HEK293 (cell line): ENCODE results near the gene BCL7A.

ENCODE experiments used
- CTCF ChIA-PET: fragments of 350-600 bp; formaldehyde crosslinking; extraction: SDS; loops from one replicate; lab custom pipeline; 2021; ENCODE audit warnings: antibody characterized with exemption; lab: Yijun Ruan, JAX
- POLR2A ChIA-PET: fragments of 300-600 bp; formaldehyde crosslinking; extraction: SDS; loops from one replicate; lab custom pipeline; 2020; ENCODE audit warnings: antibody characterized with exemption, inconsistent platforms; lab: Yijun Ruan, JAX
- H3K27ac ChIP-seq: fragments of 200-500 bp; sonication (Bioruptor generic); 2 replicates; pipeline ENCODE4 v1.5.1; 2014; ENCODE audit warnings: low read depth, low read length, control low read depth, inconsistent platforms; ENCODE audit errors: extremely low read depth
- H3K36me3 ChIP-seq, 2 experiments: fragments of 200-500 bp in 1 of 2; sonication (Bioruptor generic) in 1 of 2; 1 replicate in 1 of 2; 2 replicates in 1 of 2; pipeline ENCODE4 v1.5.1; 2014 to 2017; ENCODE audit warnings: inconsistent platforms in 2 of 2, low read length in 2 of 2; ENCODE audit not compliant: control insufficient read depth in 2 of 2, insufficient read depth in 1 of 2
- H3K4me1 ChIP-seq: fragments of 200-500 bp; sonication (Bioruptor generic); 2 replicates; pipeline ENCODE4 v1.5.1; 2014; ENCODE audit warnings: mild to moderate bottlenecking, low read length, inconsistent platforms; ENCODE audit not compliant: control insufficient read depth, insufficient read depth
- H3K4me3 ChIP-seq: 2 replicates; pipeline ENCODE4 v1.5.1; 2011; ENCODE audit warnings: low read depth, mild to moderate bottlenecking, control low read depth, low read length, moderate library complexity
- H3K9me3 ChIP-seq: fragments of 200-500 bp; sonication (Bioruptor generic); 2 replicates; pipeline ENCODE4 v1.5.1; 2014; ENCODE audit warnings: low read depth, low read length, inconsistent platforms; ENCODE audit not compliant: control insufficient read depth, insufficient read depth
- SP7 ChIP-seq: fragments of 450-650 bp; formaldehyde crosslinking; IDR thresholded peaks from 2 replicates; pipeline ENCODE4 v1.5.1; 2016; ENCODE audit warnings: missing biosample characterization, missing genetic modification characterization
- ZBTB20 ChIP-seq: fragments of 450-650 bp; formaldehyde crosslinking; IDR thresholded peaks from 2 replicates; pipeline ENCODE4 v1.5.1; 2016; ENCODE audit warnings: missing biosample characterization, missing genetic modification characterization
- ZFP3 ChIP-seq: fragments of 450-650 bp; formaldehyde crosslinking; IDR thresholded peaks from 2 replicates; pipeline ENCODE4 v1.5.1; 2016; ENCODE audit warnings: low read depth, missing biosample characterization, missing genetic modification characterization
- ZFP41 ChIP-seq: fragments of 450-650 bp; formaldehyde crosslinking; IDR thresholded peaks from 2 replicates; pipeline ENCODE4 v1.5.1; 2016; ENCODE audit warnings: missing biosample characterization, missing genetic modification characterization, borderline replicate concordance
- ZNF132 ChIP-seq: fragments of 450-650 bp; formaldehyde crosslinking; IDR thresholded peaks from 2 replicates; pipeline ENCODE4 v1.5.1; 2017; ENCODE audit warnings: missing biosample characterization, missing genetic modification characterization, borderline replicate concordance
- ZNF133 ChIP-seq: fragments of 450-650 bp; formaldehyde crosslinking; IDR thresholded peaks from 2 replicates; pipeline ENCODE4 v1.5.1; 2016; ENCODE audit warnings: missing biosample characterization, missing genetic modification characterization
- ZNF138 ChIP-seq: fragments of 450-650 bp; formaldehyde crosslinking; IDR thresholded peaks from 2 replicates; pipeline ENCODE4 v1.5.1; 2016; ENCODE audit warnings: missing biosample characterization, missing genetic modification characterization, borderline replicate concordance
- ZNF175 ChIP-seq: fragments of 450-650 bp; formaldehyde crosslinking; IDR thresholded peaks from 2 replicates; pipeline ENCODE4 v1.5.1; 2016; ENCODE audit warnings: missing biosample characterization, missing genetic modification characterization
- ZNF221 ChIP-seq: fragments of 450-650 bp; formaldehyde crosslinking; IDR thresholded peaks from 2 replicates; pipeline ENCODE4 v1.5.1; 2017; ENCODE audit warnings: missing biosample characterization, missing genetic modification characterization, borderline replicate concordance
- ZNF274 ChIP-seq, 2 experiments: fragments of 200-500 bp in 1 of 2; fragments of 450-650 bp in 1 of 2; sonication (Bioruptor generic) in 1 of 2; formaldehyde crosslinking in 1 of 2; IDR thresholded peaks; 2 replicates each; pipeline versions ENCODE4 v1.5.1 to v1.6.1; 2014 to 2016; ENCODE audit warnings: borderline replicate concordance in 1 of 2, inconsistent platforms in 1 of 2, low read length in 1 of 2, missing biosample characterization in 1 of 2, missing genetic modification characterization in 1 of 2
- ZNF324 ChIP-seq: fragments of 450-650 bp; formaldehyde crosslinking; IDR thresholded peaks from 2 replicates; pipeline ENCODE4 v1.5.1; 2016; ENCODE audit warnings: missing biosample characterization, missing genetic modification characterization
- ZNF423 ChIP-seq: fragments of 450-650 bp; formaldehyde crosslinking; IDR thresholded peaks from 2 replicates; pipeline ENCODE4 v1.5.1; 2016; ENCODE audit warnings: missing biosample characterization, missing genetic modification characterization
- ZNF530 ChIP-seq: fragments of 450-650 bp; formaldehyde crosslinking; IDR thresholded peaks from 2 replicates; pipeline ENCODE4 v1.5.1; 2016; ENCODE audit warnings: low read depth, missing biosample characterization, missing genetic modification characterization
- ZNF571 ChIP-seq: fragments of 450-650 bp; formaldehyde crosslinking; IDR thresholded peaks from 2 replicates; pipeline ENCODE4 v1.5.0; 2017; ENCODE audit warnings: missing biosample characterization, missing genetic modification characterization
- ZNF621 ChIP-seq: fragments of 450-650 bp; formaldehyde crosslinking; IDR thresholded peaks from 2 replicates; pipeline ENCODE4 v1.5.1; 2017; ENCODE audit warnings: missing biosample characterization, missing genetic modification characterization
- ZNF843 ChIP-seq: fragments of 450-650 bp; formaldehyde crosslinking; IDR thresholded peaks from 2 replicates; pipeline ENCODE4 v1.5.1; 2016; ENCODE audit warnings: missing biosample characterization, missing genetic modification characterization
- ZSCAN23 ChIP-seq: fragments of 450-650 bp; formaldehyde crosslinking; IDR thresholded peaks from 2 replicates; pipeline ENCODE4 v1.5.1; 2016; ENCODE audit warnings: missing biosample characterization, missing genetic modification characterization
- ZXDB ChIP-seq: fragments of 450-650 bp; formaldehyde crosslinking; IDR thresholded peaks from 2 replicates; pipeline ENCODE4 v1.5.1; 2016; ENCODE audit warnings: missing biosample characterization, missing genetic modification characterization
- TF ChIP-seq, protein P1 (sequence below): fragments of 450-650 bp; formaldehyde crosslinking; IDR thresholded peaks from 2 replicates; pipeline ENCODE4 v1.5.1; 2016; ENCODE audit warnings: missing biosample characterization, missing genetic modification characterization
- TF ChIP-seq, protein P2 (sequence below): fragments of 450-650 bp; formaldehyde crosslinking; IDR thresholded peaks from 2 replicates; pipeline ENCODE4 v1.5.1; 2016; ENCODE audit warnings: missing biosample characterization, missing genetic modification characterization, low read depth
- TF ChIP-seq, protein P3 (sequence below): fragments of 450-650 bp; formaldehyde crosslinking; IDR thresholded peaks from 2 replicates; pipeline ENCODE4 v1.5.1; 2017; ENCODE audit warnings: missing biosample characterization, missing genetic modification characterization
- TF ChIP-seq, protein P4 (sequence below): fragments of 450-650 bp; formaldehyde crosslinking; conservative IDR thresholded peaks from 2 replicates; pipeline ENCODE4 v1.5.1; 2016; ENCODE audit warnings: low read depth, missing biosample characterization, missing genetic modification characterization

BCL7A gene

DNA sequence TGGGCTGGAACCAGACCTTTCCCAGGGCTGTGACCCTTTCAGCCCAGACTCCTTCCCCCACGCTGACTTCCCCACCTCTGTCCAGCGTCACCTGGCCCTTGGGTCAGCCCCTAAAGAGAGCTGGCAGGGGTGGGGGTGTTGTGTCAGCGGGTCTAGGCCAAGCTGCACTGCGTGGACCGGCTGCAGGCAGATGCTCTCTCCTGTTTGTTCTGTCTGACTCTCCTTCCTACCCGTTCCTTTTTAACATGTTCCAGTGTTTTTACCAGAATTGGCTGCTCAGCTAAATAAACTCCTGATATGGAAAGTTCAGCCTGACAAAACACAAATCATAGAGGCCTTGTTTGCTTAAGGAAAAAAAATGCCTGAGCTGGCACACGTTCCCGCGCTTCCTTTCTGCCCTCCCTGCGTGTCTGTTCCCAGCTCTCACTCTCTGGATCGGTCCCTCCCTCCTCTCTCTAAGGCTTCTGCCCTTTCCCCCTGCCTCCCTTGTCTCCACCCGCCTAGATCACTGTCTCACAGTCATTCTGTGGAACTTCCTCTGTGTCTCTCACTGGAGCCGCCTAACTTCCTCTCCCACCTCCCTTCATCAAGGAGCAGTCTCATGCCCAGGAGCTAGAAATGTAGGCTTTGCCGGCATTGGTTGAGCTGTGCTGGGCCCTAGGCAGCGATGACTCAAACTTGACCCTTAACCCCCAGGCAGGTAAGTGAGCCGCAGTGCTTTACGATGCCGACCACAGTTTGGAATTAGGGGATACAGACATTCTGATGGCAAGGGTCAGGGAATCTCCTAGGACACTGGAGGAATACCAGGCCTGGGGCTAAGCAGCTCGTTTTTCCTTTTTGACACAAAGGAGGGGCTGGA is 41.4 kb downstream of the BCL7A start:
- peaks cover 7 to 36% of the 10 kb centered on the region in 2 experiments for H3K36me3 ChIP-seq
- H3K4me3 ChIP-seq = no peak overlapping the region
- peak overlapping the region; percentile 89 for H3K27ac ChIP-seq
- ChIA-PET CTCF (interaction anchor here (0.5 to 3.6 kb wide), 18 partner anchors 9 to 262 kb away, joined by 3 to 31 read pairs (median 3); partner anchors contain the start of gene MLXIP), POLR2A (interaction anchor here (0.5 to 4.2 kb wide), 12 partner anchors 9 to 204 kb away, joined by 3 to 32 read pairs (median 4); partner anchors contain the start of gene MLXIP)
- no peaks in the 10 kb centered on the region for H3K9me3 ChIP-seq
- peaks cover 22% of the 10 kb centered on the region for H3K4me1 ChIP-seq
- TF ChIP-seq ZFP41 (tag by site-specific recombination) = no peak
- no peak for TF ChIP-seq ZNF621 (tag by site-specific recombination)
- no peak for TF ChIP-seq ZSCAN23
- TF ChIP-seq ZFP3 (tag by site-specific recombination) = no peak
- TF ChIP-seq ZNF274 (IDR thresholded peaks at IDR 0.05; ENCODE audit: low read length) = no peak
- no peak for TF ChIP-seq ZNF274 (tag by site-specific recombination; IDR thresholded peaks at IDR 0.05; ENCODE audit: borderline replicate concordance)
- TF ChIP-seq, protein P1, sequence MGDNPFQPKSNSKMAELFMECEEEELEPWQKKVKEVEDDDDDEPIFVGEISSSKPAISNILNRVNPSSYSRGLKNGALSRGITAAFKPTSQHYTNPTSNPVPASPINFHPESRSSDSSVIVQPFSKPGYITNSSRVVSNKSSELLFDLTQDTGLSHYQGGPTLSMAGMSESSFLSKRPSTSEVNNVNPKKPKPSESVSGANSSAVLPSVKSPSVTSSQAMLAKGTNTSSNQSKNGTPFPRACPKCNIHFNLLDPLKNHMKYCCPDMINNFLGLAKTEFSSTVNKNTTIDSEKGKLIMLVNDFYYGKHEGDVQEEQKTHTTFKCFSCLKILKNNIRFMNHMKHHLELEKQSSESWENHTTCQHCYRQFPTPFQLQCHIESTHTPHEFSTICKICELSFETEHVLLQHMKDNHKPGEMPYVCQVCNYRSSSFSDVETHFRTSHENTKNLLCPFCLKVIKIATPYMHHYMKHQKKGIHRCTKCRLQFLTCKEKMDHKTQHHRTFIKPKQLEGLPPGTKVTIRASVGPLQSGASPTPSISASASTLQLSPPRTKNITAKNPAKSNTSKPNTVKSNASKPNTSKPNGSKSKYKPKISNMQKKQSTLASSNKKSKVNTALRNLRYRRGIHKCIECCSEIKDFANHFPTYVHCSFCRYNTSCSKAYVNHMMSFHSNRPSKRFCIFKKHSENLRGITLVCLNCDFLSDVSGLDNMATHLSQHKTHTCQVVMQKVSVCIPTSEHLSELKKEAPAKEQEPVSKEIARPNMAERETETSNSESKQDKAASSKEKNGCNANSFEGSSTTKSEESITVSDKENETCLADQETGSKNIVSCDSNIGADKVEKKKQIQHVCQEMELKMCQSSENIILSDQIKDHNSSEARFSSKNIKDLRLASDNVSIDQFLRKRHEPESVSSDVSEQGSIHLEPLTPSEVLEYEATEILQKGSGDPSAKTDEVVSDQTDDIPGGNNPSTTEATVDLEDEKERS (tag by site-specific recombination) = no peak
- peak; percentile 53; the same call in 1 of the 2 replicates for TF ChIP-seq ZBTB20
- TF ChIP-seq ZNF221 (tag by site-specific recombination) = no peak
- TF ChIP-seq SP7 (tag by site-specific recombination) = peak; percentile 46; the same call in 1 of the 2 replicates
- TF ChIP-seq, protein P2, sequence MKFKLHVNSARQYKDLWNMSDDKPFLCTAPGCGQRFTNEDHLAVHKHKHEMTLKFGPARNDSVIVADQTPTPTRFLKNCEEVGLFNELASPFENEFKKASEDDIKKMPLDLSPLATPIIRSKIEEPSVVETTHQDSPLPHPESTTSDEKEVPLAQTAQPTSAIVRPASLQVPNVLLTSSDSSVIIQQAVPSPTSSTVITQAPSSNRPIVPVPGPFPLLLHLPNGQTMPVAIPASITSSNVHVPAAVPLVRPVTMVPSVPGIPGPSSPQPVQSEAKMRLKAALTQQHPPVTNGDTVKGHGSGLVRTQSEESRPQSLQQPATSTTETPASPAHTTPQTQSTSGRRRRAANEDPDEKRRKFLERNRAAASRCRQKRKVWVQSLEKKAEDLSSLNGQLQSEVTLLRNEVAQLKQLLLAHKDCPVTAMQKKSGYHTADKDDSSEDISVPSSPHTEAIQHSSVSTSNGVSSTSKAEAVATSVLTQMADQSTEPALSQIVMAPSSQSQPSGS = no peak
- TF ChIP-seq ZNF138 (tag by site-specific recombination) = no peak
- no peak for TF ChIP-seq ZNF530 (tag by site-specific recombination)
- no peak for TF ChIP-seq ZNF132 (tag by site-specific recombination)
- TF ChIP-seq ZNF571 = no peak
- TF ChIP-seq ZXDB = peak; percentile 34
- TF ChIP-seq ZNF324 = peak; percentile 16; the same call in 1 of the 2 replicates
- no peak for TF ChIP-seq ZNF133 (tag by site-specific recombination)
- no peak for TF ChIP-seq ZNF423 (tag by site-specific recombination)
- TF ChIP-seq, protein P3, sequence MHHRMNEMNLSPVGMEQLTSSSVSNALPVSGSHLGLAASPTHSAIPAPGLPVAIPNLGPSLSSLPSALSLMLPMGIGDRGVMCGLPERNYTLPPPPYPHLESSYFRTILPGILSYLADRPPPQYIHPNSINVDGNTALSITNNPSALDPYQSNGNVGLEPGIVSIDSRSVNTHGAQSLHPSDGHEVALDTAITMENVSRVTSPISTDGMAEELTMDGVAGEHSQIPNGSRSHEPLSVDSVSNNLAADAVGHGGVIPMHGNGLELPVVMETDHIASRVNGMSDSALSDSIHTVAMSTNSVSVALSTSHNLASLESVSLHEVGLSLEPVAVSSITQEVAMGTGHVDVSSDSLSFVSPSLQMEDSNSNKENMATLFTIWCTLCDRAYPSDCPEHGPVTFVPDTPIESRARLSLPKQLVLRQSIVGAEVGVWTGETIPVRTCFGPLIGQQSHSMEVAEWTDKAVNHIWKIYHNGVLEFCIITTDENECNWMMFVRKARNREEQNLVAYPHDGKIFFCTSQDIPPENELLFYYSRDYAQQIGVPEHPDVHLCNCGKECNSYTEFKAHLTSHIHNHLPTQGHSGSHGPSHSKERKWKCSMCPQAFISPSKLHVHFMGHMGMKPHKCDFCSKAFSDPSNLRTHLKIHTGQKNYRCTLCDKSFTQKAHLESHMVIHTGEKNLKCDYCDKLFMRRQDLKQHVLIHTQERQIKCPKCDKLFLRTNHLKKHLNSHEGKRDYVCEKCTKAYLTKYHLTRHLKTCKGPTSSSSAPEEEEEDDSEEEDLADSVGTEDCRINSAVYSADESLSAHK (tag by site-specific recombination) = no peak
- TF ChIP-seq ZNF175 (tag by site-specific recombination) = no peak
- TF ChIP-seq, protein P4, sequence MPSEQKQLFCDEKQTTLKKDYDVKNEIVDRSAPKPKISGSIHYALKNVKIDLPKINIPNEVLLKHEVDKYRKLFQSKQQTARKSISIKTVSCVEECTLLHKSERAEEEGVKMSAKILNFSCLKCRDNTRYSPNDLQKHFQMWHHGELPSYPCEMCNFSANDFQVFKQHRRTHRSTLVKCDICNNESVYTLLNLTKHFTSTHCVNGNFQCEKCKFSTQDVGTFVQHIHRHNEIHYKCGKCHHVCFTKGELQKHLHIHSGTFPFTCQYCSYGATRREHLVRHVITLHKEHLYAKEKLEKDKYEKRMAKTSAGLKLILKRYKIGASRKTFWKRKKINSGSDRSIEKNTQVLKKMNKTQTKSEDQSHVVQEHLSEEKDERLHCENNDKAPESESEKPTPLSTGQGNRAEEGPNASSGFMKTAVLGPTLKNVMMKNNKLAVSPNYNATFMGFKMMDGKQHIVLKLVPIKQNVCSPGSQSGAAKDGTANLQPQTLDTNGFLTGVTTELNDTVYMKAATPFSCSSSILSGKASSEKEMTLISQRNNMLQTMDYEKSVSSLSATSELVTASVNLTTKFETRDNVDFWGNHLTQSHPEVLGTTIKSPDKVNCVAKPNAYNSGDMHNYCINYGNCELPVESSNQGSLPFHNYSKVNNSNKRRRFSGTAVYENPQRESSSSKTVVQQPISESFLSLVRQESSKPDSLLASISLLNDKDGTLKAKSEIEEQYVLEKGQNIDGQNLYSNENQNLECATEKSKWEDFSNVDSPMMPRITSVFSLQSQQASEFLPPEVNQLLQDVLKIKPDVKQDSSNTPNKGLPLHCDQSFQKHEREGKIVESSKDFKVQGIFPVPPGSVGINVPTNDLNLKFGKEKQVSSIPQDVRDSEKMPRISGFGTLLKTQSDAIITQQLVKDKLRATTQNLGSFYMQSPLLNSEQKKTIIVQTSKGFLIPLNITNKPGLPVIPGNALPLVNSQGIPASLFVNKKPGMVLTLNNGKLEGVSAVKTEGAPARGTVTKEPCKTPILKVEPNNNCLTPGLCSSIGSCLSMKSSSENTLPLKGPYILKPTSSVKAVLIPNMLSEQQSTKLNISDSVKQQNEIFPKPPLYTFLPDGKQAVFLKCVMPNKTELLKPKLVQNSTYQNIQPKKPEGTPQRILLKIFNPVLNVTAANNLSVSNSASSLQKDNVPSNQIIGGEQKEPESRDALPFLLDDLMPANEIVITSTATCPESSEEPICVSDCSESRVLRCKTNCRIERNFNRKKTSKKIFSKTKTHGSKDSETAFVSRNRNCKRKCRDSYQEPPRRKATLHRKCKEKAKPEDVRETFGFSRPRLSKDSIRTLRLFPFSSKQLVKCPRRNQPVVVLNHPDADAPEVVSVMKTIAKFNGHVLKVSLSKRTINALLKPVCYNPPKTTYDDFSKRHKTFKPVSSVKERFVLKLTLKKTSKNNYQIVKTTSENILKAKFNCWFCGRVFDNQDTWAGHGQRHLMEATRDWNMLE = no peak
- 0 out of 2 replicates have a peak, but pooled peaks have one; percentile 15 for TF ChIP-seq ZNF843 (tag by site-specific recombination)
